HepG2 (cell line): ENCODE data around the gene PTK7. TPM values are rescaled to one million over a fixed set of nuclear protein-coding genes. Genes with fewer than 3 reads are reported as not detected.

ENCODE experiments used
- AFF4 ChIP-seq: sonication (generic); formaldehyde crosslinking; IDR thresholded peaks from 2 replicates; pipeline ENCODE4 v1.4.0; 2020; ENCODE audit warnings: missing genetic modification reagents
- BRCA1 ChIP-seq: sonication (generic); formaldehyde crosslinking; IDR thresholded peaks from 2 replicates; pipeline ENCODE4 v1.4.0; 2020; ENCODE audit warnings: missing genetic modification reagents
- GMEB1 ChIP-seq: sonication (generic); formaldehyde crosslinking; IDR thresholded peaks from 2 replicates; pipeline ENCODE4 v1.5.1; 2020; ENCODE audit warnings: missing genetic modification reagents, mild to moderate bottlenecking, borderline replicate concordance
- HOXD1 ChIP-seq: sonication (generic); formaldehyde crosslinking; IDR thresholded peaks from 2 replicates; pipeline ENCODE4 v1.5.0; 2020; ENCODE audit warnings: missing genetic modification reagents
- RBM22 ChIP-seq: fragments of 200-400 bp; formaldehyde crosslinking; optimal IDR thresholded peaks from 2 replicates; pipeline ENCODE3; 2017; ENCODE audit warnings: mild to moderate bottlenecking, low read length, moderate library complexity
- SKI ChIP-seq: fragments of 450-650 bp; IDR thresholded peaks from one replicate; pipeline ENCODE4 v1.6.1; 2018; ENCODE audit warnings: mild to moderate bottlenecking; ENCODE audit not compliant: partially characterized antibody
- SSRP1 ChIP-seq: IDR thresholded peaks from 2 replicates; pipeline ENCODE4 v1.6.1; 2016; ENCODE audit warnings: control low read depth
- ZBTB25 ChIP-seq: IDR thresholded peaks from 2 replicates; pipeline ENCODE4 v1.6.1; 2018; ENCODE audit warnings: missing genetic modification reagents
- ZFP1 ChIP-seq: IDR thresholded peaks from 2 replicates; pipeline ENCODE4 v1.6.1; 2016
- ZFX ChIP-seq: sonication (generic); formaldehyde crosslinking; IDR thresholded peaks from 2 replicates; pipeline ENCODE4 v1.4.0; 2020; ENCODE audit warnings: mild to moderate bottlenecking, low read depth, missing genetic modification reagents, moderate library complexity
- ZNF354B ChIP-seq: sonication (generic); formaldehyde crosslinking; IDR thresholded peaks from 2 replicates; pipeline ENCODE4 v1.8.0; 2022; ENCODE audit warnings: mild to moderate bottlenecking, missing genetic modification reagents
- ZNF460 ChIP-seq: sonication (generic); formaldehyde crosslinking; IDR thresholded peaks from 2 replicates; pipeline ENCODE4 v1.5.1; 2020; ENCODE audit warnings: missing genetic modification reagents, mild to moderate bottlenecking, borderline replicate concordance
- ZNF776 ChIP-seq: sonication (generic); formaldehyde crosslinking; IDR thresholded peaks from 2 replicates; pipeline ENCODE4 v1.4.0; 2020; ENCODE audit warnings: mild to moderate bottlenecking, missing genetic modification reagents
- ZNF83 ChIP-seq: sonication (generic); formaldehyde crosslinking; IDR thresholded peaks from 2 replicates; pipeline ENCODE4 v1.4.0; 2020; ENCODE audit warnings: missing genetic modification reagents, mild to moderate bottlenecking, borderline replicate concordance
- polyA plus RNA-seq, 8 experiments: library from polyadenylated mRNA; depleted of rRNA in 3 of 8; stranded (reverse) in 7 of 8; unstranded in 1 of 8; fragments of >200 nt; fragmentation: Illumina TruSeq in 4 of 8; extraction: Trizol in 4 of 8; gene quantifications; 2 replicates each; pipeline versions ENCODE4 v1.2.1 to v1.2.3, GENCODE V29; 2011 to 2016; ENCODE audit warnings: low read depth in 4 of 8, missing spikeins in 1 of 8, mixed read lengths in 1 of 8; ENCODE audit not compliant: insufficient read depth in 1 of 8
- total RNA-seq, 5 experiments: library from RNA; depleted of rRNA; stranded (reverse); fragments of >200 nt; fragmentation: Illumina TruSeq; extraction: Trizol; gene quantifications; 2 replicates each; pipeline ENCODE4 v1.2.3, GENCODE V29; 2016; ENCODE audit warnings: low read depth in 1 of 5
- TF ChIP-seq, protein P1 (sequence below): sonication (generic); formaldehyde crosslinking; IDR thresholded peaks from 2 replicates; pipeline ENCODE4 v1.9.0; 2021; ENCODE audit warnings: missing genetic modification reagents, mild to moderate bottlenecking, borderline replicate concordance
- TF ChIP-seq, protein P2 (sequence below): IDR thresholded peaks from 2 replicates; pipeline ENCODE4 v1.6.1; 2018; ENCODE audit warnings: missing genetic modification reagents, mild to moderate bottlenecking, missing compliant biosample characterization
- TF ChIP-seq, protein P3 (sequence below): IDR thresholded peaks from 2 replicates; pipeline ENCODE4 v1.6.1; 2012; ENCODE audit warnings: inconsistent platforms
- TF ChIP-seq, protein P4 (sequence below): sonication (generic); formaldehyde crosslinking; IDR thresholded peaks from 2 replicates; pipeline ENCODE4 v1.5.0; 2020; ENCODE audit warnings: missing genetic modification reagents

Gene PTK7
- total and polyA plus RNA-seq, 2 of the 13 experiments (the other 11 are each of a cell fraction or from before 2014, with no cell fraction given), result 98.5 to 99.8 TPM

- TF ChIP-seq GMEB1 (CRISPR knock-in tag) (peak; percentile 56; the same call in 1 of the 2 replicates), ZFP1 (CRISPR knock-in tag) (peak; percentile 17; the same call in 1 of the 2 replicates), ZNF354B (CRISPR knock-in tag) (no peak), SSRP1 (CRISPR knock-in tag) (no peak), AFF4 (CRISPR knock-in tag) (no peak), SKI (peak; percentile 96), ZBTB25 (CRISPR knock-in tag) (peak; percentile 70), ZNF776 (peak; percentile 74; the same call in 1 of the 2 replicates), ZNF460 (no peak), RBM22 (no peak), ZNF83 (CRISPR knock-in tag) (0 out of 2 replicates have a peak, but pooled peaks have one; percentile 75), ZFX (CRISPR knock-in tag) (peak; percentile 94), HOXD1 (CRISPR knock-in tag) (0 out of 2 replicates have a peak, but pooled peaks have one; percentile 43), BRCA1 (no peak; the same call in 1 of the 2 replicates)
- TF ChIP-seq, protein P1, sequence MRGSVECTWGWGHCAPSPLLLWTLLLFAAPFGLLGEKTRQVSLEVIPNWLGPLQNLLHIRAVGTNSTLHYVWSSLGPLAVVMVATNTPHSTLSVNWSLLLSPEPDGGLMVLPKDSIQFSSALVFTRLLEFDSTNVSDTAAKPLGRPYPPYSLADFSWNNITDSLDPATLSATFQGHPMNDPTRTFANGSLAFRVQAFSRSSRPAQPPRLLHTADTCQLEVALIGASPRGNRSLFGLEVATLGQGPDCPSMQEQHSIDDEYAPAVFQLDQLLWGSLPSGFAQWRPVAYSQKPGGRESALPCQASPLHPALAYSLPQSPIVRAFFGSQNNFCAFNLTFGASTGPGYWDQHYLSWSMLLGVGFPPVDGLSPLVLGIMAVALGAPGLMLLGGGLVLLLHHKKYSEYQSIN (CRISPR knock-in tag), result no peak
- TF ChIP-seq, protein P2, sequence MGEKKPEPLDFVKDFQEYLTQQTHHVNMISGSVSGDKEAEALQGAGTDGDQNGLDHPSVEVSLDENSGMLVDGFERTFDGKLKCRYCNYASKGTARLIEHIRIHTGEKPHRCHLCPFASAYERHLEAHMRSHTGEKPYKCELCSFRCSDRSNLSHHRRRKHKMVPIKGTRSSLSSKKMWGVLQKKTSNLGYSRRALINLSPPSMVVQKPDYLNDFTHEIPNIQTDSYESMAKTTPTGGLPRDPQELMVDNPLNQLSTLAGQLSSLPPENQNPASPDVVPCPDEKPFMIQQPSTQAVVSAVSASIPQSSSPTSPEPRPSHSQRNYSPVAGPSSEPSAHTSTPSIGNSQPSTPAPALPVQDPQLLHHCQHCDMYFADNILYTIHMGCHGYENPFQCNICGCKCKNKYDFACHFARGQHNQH (CRISPR knock-in tag), result peak; percentile 66; the same call in 1 of the 2 replicates
- TF ChIP-seq, protein P3, sequence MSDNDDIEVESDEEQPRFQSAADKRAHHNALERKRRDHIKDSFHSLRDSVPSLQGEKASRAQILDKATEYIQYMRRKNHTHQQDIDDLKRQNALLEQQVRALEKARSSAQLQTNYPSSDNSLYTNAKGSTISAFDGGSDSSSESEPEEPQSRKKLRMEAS, result peak; percentile 95
- TF ChIP-seq, protein P4, sequence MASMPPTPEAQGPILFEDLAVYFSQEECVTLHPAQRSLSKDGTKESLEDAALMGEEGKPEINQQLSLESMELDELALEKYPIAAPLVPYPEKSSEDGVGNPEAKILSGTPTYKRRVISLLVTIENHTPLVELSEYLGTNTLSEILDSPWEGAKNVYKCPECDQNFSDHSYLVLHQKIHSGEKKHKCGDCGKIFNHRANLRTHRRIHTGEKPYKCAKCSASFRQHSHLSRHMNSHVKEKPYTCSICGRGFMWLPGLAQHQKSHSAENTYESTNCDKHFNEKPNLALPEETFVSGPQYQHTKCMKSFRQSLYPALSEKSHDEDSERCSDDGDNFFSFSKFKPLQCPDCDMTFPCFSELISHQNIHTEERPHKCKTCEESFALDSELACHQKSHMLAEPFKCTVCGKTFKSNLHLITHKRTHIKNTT (CRISPR knock-in tag), result peak; percentile 88; the same call in 1 of the 2 replicates
Observed at GRCh38 chr6:43170931-43171706, 95.0 kb downstream of the PTK7 start, which contains the start of gene SRF (continued).
